ENCODE data around the gene SRC.
"Not testable (repeated sequence)": the region's sequence is repeated elsewhere in the genome, so short reads cannot be mapped to it uniquely, and the experiment has no call there.

The SRC gene

DNA sequence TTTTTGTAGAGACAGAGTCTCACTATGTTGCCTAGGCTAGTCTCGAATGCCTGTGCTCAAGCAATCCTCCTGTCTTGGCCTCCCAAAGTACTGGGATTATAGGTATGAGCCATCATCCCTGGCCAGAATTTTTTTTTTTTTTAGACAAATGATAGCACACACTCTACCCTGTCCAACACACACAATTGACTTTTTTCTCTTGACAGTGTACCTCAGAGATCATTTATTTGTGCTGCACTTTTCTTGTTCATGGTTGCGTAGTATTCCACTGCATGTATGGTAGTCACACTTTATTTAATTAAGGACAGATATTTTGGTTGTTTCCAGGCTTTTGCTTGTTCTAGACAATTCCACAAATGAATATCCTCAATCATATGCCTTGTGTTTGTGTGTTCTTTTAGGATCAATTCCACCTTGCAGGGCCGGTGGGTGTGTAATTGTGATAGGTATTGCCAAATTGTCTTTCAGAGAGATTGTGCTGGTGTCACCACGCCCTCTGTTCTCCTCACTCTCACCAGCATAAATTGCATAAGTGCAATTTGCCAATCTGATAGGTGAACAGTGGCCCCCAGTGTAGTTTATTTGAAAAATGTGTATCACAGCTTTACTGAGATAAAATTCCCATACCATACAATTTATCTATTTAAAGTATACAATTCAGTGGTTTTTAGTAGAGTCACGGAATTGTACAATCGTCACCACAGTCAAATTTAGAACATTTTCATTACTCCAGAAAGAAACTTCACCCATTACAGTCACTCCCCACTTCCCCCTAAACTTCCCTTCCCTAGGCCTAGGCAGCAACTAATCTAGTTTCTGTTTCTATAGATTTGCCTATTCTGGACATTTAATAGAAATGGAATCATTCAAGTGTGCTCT, 20.1 kb downstream of the SRC start:
- TF ChIP-seq, protein P1, sequence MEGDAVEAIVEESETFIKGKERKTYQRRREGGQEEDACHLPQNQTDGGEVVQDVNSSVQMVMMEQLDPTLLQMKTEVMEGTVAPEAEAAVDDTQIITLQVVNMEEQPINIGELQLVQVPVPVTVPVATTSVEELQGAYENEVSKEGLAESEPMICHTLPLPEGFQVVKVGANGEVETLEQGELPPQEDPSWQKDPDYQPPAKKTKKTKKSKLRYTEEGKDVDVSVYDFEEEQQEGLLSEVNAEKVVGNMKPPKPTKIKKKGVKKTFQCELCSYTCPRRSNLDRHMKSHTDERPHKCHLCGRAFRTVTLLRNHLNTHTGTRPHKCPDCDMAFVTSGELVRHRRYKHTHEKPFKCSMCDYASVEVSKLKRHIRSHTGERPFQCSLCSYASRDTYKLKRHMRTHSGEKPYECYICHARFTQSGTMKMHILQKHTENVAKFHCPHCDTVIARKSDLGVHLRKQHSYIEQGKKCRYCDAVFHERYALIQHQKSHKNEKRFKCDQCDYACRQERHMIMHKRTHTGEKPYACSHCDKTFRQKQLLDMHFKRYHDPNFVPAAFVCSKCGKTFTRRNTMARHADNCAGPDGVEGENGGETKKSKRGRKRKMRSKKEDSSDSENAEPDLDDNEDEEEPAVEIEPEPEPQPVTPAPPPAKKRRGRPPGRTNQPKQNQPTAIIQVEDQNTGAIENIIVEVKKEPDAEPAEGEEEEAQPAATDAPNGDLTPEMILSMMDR (IDR thresholded peaks at IDR 0.05; ENCODE audit: insufficient read depth, low read length, poor library complexity, severe bottlenecking), result no peak
- no peak for TF ChIP-seq EZH2phosphoT487 (conservative IDR thresholded peaks at IDR 0.05; ENCODE audit: low read length)
- H3K27ac ChIP-seq (ENCODE audit: low read depth, low read length), result no peak overlapping the region

DNA sequence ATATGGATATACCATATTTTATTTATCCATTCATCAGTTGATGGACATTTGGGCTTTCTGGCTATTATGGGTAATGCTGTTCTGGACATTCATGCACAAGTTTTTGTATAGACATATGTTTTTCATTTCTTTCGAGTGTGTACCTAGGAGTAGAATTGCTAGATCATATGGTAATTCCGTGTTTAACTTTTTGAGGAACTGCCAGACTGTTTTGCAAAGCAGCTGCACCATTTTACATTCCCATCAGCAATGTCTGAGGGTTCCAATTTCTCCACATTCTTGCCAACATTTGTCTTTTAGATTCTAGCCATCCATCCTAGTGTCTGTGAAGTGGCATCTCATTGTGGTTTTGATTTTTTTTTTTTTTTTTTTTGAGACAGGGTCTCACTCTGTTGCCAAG, 20.8 kb downstream of the SRC start:
- H3K79me2 ChIP-seq (ENCODE audit: insufficient read depth, low read length), result no peaks in the 10 kb centered on the region
- no peaks in the 10 kb centered on the region for H3K9me3 ChIP-seq (ENCODE audit: insufficient read depth, low read length)
- no peak overlapping the region for H3K27ac ChIP-seq (ENCODE audit: low read depth, low read length)
- H3K4me2 ChIP-seq (ENCODE audit: low read depth, low read length, poor library complexity, severe bottlenecking), result no peak overlapping the region
- no peak overlapping the region for H2AFZ ChIP-seq (ENCODE audit: low read depth, low read length, severe bottlenecking)
- no peak overlapping the region for H3K4me3 ChIP-seq (ENCODE audit: insufficient read depth, low read length, poor library complexity, severe bottlenecking)
- H4K20me1 ChIP-seq (ENCODE audit: low read depth, low read length), result no peaks in the 10 kb centered on the region
- no peak overlapping the region for H3K9ac ChIP-seq (ENCODE audit: low read length)
- no peaks in the 10 kb centered on the region for H3K9me2 ChIP-seq (replicated peaks; ENCODE audit: insufficient read depth, low read length)
- H3F3A ChIP-seq (ENCODE audit: insufficient read depth), result no peaks in the 10 kb centered on the region
- H3K27me3 ChIP-seq (ENCODE audit: low read length), result no peaks in the 10 kb centered on the region
- TF ChIP-seq, protein P1 (IDR thresholded peaks at IDR 0.05; ENCODE audit: insufficient read depth, low read length, poor library complexity, severe bottlenecking), result no peak
- no peak for TF ChIP-seq EZH2phosphoT487 (conservative IDR thresholded peaks at IDR 0.05; ENCODE audit: low read length)
- no peaks in the 10 kb centered on the region for H3K36me3 ChIP-seq (ENCODE audit: low read length)

More for the DNA sequence above, 20.1 kb downstream of the SRC start:
- Histone ChIP-seq H3K9me3 (ENCODE audit: insufficient read depth, low read length) (no peaks in the 10 kb centered on the region), H3K36me3 (ENCODE audit: low read length) (no peaks in the 10 kb centered on the region), H2AFZ (ENCODE audit: low read depth, low read length, severe bottlenecking) (no peak overlapping the region), H3K9me2 (replicated peaks; ENCODE audit: insufficient read depth, low read length) (no peaks in the 10 kb centered on the region), H3K79me2 (ENCODE audit: insufficient read depth, low read length) (no peaks in the 10 kb centered on the region), H4K20me1 (ENCODE audit: low read depth, low read length) (no peaks in the 10 kb centered on the region), H3K4me3 (ENCODE audit: insufficient read depth, low read length, poor library complexity, severe bottlenecking) (no peak overlapping the region), H3F3A (ENCODE audit: insufficient read depth) (no peaks in the 10 kb centered on the region), H3K9ac (ENCODE audit: low read length) (no peak overlapping the region), H3K27me3 (ENCODE audit: low read length) (no peaks in the 10 kb centered on the region), H3K4me2 (ENCODE audit: low read depth, low read length, poor library complexity, severe bottlenecking) (no peak overlapping the region)

DNA sequence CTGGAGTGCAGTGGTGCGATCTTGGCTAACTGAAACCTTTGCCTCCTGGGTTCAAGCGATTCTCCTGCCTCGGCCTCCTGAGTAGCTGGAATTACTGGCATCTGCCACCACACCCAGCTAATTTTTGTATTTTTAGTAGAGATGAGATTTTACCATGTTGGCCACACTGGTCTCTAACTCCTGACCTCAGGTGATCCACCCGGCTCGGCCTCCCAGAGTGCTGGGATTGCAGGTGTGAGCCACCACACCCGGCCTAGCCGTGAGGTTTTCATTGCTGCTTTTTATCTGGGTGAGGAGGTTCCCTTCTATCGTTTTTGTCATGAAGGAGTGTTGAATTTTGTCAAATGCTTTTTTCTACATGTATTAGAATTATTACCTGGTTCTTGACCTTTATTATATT, 23.9 kb downstream of the SRC start:
- H4K20me1 ChIP-seq (ENCODE audit: low read depth, low read length), result no peaks in the 10 kb centered on the region
- no peak overlapping the region for H2AFZ ChIP-seq (ENCODE audit: low read depth, low read length, severe bottlenecking)
- no peaks in the 10 kb centered on the region for H3K27me3 ChIP-seq (ENCODE audit: low read length)
- H3K27ac ChIP-seq (ENCODE audit: low read depth, low read length), result no peak overlapping the region
- no peak overlapping the region for H3K9ac ChIP-seq (ENCODE audit: low read length)
- no peak overlapping the region for H3K4me2 ChIP-seq (ENCODE audit: low read depth, low read length, poor library complexity, severe bottlenecking)
- H3K4me3 ChIP-seq (ENCODE audit: insufficient read depth, low read length, poor library complexity, severe bottlenecking), result no peak overlapping the region
- no peaks in the 10 kb centered on the region for H3F3A ChIP-seq (ENCODE audit: insufficient read depth)
- H3K36me3 ChIP-seq (ENCODE audit: low read length), result no peaks in the 10 kb centered on the region
- H3K9me2 ChIP-seq (replicated peaks; ENCODE audit: insufficient read depth, low read length), result no peaks in the 10 kb centered on the region
- TF ChIP-seq EZH2phosphoT487 (conservative IDR thresholded peaks at IDR 0.05; ENCODE audit: low read length), result no peak
- TF ChIP-seq, protein P1 (IDR thresholded peaks at IDR 0.05; ENCODE audit: insufficient read depth, low read length, poor library complexity, severe bottlenecking), result no peak
- H3K9me3 ChIP-seq (ENCODE audit: insufficient read depth, low read length), result no peaks in the 10 kb centered on the region; the same call in 1 of the 2 replicates
- H3K79me2 ChIP-seq (ENCODE audit: insufficient read depth, low read length), result no peaks in the 10 kb centered on the region

DNA sequence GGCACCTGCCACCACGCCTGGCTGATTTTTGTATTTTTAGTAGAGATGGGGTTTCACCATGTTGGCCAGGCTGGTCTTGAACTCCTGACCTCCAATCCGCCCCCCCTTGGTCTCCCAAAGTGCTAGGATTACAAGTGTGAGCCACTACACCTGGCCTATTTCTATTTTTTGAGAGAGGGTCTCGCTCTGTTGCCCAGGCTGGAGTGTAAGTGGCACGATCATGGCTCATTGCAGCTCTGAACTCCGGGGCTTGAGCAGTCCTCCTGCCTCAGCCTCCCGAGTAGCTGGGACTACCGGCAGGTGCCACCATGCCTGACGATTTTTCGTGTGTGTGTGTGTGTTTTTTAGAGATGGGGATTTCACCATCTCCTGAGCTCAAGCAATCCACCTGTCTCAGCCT, 25.9 kb downstream of the SRC start:
- H3K9me2 ChIP-seq (replicated peaks; ENCODE audit: insufficient read depth, low read length); H3K79me2 ChIP-seq (ENCODE audit: insufficient read depth, low read length); H3K27ac ChIP-seq (ENCODE audit: low read depth, low read length); H3F3A ChIP-seq (ENCODE audit: insufficient read depth); H3K9me3 ChIP-seq (ENCODE audit: insufficient read depth, low read length); H3K4me3 ChIP-seq (ENCODE audit: insufficient read depth, low read length, poor library complexity, severe bottlenecking); H3K36me3 ChIP-seq (ENCODE audit: low read length); H3K9ac ChIP-seq (ENCODE audit: low read length); H3K4me2 ChIP-seq (ENCODE audit: low read depth, low read length, poor library complexity, severe bottlenecking); H4K20me1 ChIP-seq (ENCODE audit: low read depth, low read length); H2AFZ ChIP-seq (ENCODE audit: low read depth, low read length, severe bottlenecking); H3K27me3 ChIP-seq (ENCODE audit: low read length): not testable (repeated sequence)

Data from SU-DHL-6 (cell line).